DMS53 (cell line): ENCODE measurements around the gene KRT25.
A peak's percentile ranks its signal among the peaks of the same experiment; 100 is the strongest.

Experiments used
- DNase-seq: peaks from one replicate; lab custom pipeline; 2025; lab: John Stamatoyannopoulos, UW

The KRT25 gene, protein sequence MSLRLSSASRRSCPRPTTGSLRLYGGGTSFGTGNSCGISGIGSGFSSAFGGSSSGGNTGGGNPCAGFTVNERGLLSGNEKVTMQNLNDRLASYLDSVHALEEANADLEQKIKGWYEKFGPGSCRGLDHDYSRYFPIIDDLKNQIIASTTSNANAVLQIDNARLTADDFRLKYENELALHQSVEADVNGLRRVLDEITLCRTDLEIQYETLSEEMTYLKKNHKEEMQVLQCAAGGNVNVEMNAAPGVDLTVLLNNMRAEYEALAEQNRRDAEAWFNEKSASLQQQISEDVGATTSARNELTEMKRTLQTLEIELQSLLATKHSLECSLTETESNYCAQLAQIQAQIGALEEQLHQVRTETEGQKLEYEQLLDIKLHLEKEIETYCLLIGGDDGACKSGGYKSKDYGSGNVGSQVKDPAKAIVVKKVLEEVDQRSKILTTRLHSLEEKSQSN

DNA sequence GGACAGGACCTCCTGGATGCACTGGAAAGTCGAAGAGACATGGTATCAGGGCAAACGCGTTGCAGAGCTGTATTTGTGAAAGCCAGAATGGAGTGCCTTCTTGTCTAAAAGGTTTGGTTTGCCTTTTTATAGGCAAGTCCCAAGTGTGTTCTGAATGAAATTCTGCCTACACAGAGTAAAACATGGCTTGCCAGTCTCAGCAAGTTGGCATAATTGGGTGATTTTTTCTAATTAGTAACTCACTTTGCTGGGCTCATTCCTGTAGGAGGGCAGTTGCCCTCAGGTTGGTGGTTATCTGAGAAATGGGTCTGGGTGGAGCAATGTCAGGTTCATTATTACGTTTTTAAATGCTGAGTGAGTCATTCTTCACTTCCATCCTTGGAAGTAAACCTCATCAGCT is at the start of gene KRT25:
TSS of gene KRT25 (minus strand) at position 101 of the 400 bp plus-strand sequence. CDS start at position 41, 60 bp downstream.
- no peak for DNase-seq

DNA sequence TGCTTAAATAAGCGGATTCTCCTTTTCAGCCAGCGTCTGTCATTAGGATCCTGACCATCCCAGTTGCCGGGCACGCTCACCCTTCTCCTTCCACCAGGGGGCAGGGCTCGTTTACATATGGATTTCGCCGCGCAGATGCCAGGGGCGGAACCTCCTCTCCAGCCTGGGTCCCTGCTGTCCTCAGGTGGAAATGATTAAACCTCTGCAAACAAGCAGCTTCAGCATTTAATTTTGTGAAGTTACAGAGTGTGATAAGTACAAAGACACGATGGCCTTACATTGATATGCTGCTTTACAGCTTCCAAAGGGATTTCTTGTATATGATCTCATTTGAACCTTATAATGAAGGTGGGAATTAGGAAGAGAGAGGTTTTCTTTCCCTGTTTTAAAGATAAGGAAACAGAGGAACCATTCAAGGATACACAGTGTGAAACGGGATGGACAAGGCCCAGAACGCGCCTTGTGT is 48.5 kb upstream of the KRT25 start:
- DNase-seq = peak; percentile 89

DNA sequence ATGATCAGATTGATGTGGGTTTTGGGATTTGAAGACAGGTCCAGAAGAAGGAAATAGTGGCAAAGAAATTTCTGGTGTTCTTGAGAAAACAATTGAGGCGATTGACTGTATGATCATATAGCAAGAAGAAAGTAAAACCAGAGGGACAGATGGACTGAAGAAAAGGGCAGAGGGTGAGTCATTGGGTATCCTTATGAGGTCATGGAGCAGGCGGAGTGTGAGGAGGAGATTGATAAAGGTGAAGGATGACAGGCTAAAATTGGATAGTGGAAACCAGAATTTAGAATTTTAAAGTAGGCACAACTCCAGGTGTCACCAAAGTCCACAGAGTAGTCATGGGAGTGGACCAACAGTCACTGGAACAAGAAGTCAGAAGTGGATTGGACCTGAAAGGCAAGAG is 46.0 kb upstream of the KRT25 start:
- no peak for DNase-seq

DNA sequence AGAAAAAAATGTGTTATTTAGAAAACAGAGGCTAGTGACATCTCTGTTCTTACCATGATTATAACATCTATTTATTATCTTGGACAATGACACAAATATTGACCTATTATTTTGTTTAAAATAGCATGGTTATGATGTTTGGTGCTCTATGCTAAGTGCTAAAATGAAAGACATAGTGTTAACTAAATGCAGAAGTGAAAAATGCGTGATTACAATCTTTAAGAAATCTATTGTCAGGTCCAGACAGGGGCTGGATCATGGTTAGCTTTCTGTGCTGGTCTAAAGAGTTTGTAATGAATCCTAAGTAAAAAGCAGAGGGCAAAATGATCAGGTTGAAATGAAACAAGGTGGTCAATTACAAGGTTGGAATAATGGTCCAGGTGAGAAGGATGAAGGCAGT is 45.2 kb upstream of the KRT25 start:
- no peak for DNase-seq

DNA sequence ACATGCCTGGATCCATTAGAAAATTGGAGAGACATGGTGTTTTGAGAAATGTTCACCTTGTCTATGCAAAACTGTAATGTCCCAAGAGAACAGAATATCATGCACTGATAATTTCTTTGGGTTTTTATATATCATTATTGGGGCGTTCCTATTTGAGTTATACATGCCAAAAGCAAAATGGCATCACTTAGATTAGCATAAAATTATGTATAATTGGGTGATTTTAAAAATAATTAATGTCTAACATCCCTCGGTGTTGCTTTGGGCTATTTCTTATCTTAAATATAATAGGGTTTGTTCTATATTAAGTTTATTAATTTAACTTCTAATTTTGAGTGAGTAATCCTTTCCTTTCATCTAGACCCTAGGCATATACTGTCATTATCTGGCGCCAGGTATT is 44.7 kb upstream of the KRT25 start, which contains the start of gene KRT28:
TSS of gene KRT28 (minus strand) at position 101 of the 400 bp plus-strand sequence. CDS start at position 35, 66 bp downstream.
- DNase-seq = no peak

DNA sequence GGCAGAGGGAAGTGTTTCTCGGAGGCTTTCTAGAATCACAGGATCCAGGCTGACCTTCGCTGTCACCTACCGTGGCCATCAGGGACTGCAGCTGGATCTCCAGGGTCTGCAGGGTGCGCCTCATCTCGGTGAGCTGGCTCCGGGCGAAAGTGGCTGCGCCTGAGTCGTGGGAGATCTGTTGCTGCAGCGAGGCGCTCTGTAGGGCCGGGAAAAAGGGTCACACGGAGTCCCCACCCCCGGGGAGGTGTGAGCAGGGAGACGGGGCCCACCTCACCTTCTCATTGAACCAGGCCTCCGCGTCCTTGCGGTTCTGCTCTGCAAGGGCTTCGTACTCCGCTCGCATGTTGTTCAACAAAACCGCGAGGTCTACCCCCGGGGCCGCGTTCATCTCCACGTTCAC is 41.7 kb upstream of the KRT25 start:
- no peak for DNase-seq

DNA sequence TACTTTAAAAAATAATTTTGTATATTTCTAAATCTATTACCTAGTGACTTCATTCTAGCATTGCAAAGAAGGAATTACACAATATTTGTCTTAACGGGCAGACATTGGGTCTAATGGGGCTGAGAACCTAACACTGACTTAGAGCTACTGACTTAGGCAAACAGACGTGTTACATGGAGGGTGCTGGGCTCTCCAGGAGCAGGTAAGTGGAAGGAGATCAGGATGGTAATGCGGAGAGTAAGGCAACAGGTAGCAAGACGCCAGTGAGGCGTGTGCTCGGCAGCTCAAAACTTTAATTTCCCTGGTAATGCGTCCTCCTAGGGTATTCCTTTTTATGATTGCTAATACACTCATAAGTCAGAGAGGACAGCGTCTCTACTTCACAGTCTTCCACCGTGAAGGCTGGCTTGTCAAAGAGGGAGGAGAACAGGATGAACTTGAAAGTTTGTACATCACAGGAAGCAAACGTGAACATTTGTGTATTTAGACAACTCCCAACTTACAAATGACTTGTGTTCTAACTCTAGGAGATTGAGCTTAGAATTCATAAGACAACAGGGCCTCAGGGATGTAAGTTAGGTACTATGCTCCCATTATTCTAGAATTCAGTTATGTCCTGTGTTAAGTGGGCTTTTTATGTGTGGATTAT is 40.0 kb upstream of the KRT25 start:
- DNase-seq = no peak

DNA sequence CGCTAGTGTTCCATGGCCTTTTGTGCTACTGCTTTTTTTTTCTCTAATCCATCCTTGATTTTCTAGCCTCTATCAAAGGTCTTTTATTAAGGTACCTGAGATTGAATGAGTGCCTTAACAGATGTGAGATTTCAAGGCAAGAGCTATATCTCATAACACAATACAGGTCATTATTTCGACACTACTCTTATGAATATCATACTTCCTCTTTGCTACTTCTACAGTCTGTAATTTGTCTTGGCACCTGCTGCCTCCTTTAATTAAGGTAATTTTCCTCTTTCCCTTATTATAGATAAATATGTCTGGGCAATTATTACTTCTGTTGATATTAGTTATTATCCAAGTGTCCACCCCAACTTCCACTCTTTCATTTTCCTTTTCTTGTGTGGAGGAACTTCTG is 39.3 kb upstream of the KRT25 start:
- no peak for DNase-seq

DNA sequence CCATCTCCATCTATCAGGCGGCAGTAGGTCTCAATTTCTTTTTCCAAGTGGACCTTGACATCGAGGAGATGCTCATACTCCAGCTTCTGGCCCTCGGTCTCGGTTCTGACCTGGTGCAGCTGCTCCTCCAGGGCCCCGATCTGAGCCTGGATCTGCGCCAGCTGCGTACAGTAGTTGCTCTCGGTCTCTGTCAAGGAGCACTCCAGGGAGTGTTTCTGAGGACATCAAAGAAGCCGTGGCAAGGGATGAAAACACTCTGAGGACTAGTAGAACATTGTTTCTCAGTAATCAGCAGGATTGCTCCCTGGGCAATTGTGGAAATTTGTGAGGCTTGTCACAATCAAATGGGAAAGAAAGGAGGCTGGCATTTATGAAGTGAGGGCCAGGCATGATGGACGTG is 38.7 kb upstream of the KRT25 start:
- DNase-seq = no peak

DNA sequence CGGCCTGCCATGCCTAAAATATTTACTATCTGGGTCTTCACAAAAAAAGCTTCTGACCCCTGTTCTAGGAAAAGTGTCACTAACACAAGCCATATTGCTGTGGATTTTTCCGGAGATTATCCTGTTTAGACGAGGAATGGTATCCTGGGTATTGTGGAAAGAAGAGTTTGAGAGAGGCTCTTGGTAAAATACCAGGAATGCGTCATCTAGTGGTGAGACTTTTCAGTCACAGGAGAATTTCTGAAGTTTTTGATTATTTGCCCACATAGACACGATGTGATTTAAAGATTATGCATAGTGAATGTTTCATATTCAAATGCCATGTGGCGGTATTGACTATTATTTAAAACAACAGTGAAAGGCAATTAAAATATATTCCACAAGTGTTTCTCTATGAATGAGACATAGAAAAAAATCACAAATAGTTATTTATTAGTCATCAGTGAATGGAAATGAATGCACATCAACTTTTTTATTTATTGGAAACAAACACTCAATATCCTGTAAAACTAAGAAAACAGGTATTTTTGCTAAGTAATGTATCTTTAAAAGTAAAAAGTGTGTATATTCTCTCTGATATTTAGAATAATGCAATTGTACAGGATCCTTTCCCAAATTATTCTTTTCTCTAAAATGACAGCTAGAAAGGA is 36.8 kb upstream of the KRT25 start:
- peak; percentile 62 for DNase-seq

DNA sequence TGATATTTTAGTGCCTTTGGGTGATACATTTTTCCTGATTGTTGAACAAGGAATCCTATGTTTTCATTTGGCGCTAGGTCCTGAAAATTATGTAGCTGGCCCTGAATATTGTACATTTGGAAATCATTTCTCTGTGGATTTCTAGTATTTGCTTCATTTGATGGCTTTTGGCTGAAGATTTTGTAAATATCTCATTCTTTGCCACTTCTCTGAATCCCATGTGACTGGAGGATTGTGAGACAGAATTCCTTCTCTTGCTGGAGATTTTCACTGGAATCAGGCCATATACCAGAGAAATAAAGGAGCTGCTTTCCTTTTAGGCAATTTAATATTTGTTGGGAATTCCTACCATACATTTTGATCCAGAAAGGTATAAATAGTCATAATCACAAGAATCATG is 36.0 kb upstream of the KRT25 start:
- no peak for DNase-seq

DNA sequence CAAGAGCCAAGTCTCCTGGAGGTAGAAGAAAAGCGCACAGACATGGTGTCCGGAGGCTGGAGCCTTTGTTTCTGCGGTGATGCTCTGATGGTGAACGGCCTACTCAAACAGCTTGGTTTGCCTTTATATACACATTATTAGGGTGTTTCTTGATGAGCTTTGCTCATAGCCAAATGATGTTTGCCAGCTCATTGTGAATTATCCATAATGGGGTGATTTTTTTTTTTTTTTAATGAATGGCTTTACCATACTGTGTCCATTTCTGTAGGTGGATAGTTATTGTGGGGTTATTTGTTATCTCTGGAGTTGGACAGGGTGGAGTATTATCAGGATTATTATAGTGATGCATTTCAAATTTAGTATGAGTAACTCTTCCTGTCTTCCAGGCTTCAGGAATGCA is 27.3 kb upstream of the KRT25 start, which contains the start of gene KRT27:
TSS of gene KRT27 (minus strand) at position 101 of the 400 bp plus-strand sequence. CDS start at position 44, 57 bp downstream.
- DNase-seq = no peak

DNA sequence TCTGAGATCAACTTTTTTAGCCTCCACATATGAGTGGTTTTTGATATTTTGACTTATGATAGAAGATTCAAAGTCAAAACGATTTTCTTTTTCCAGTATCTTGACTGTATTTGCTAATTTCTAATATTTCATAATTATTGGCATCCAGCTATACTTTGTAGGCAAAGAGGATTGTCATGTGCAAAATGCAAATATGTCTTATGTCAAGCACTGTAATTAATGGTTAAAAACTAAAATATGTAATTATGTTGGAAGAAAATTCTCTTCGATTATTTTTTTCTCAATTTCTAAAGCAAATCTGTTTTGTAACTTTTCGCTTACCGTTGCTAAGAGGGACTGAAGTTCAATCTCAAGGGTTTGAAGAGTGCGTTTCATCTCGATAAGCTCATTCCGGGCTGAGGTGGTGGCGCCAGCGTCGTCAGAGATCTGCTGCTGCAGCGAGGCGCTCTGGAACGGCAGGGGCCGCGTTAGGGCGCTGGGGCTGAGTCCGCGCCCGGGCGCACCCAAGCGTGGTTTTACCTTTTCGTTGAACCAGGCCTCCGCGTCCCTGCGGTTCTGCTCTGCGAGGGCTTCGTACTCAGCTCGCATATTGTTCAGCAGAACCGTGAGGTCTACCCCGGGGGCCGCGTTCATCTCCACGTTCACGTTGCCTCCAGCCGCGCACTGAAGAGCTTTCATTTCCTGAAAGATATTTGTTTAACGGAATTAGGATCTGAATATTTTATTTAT is 24.2 kb upstream of the KRT25 start:
- DNase-seq = peak; percentile 68

DNA sequence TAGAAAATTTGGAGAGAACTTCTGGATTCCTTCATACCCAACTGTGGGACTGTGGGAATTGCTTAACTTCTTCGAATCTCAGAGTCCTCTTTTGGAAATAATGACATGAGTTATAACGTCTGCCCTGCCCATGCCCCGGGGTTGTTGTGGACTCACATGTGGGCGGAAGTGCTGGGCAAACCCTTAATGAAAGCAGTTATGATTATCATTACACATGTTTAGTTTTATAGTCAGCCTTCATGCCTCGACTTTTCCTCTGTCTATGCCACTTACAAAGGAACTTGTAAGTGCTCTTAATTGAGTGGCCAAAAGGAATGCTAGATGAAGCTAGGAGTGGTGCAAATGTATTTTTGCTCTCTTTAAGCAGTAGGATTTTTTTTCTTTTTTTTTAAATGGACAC is 23.3 kb upstream of the KRT25 start:
- no peak for DNase-seq

DNA sequence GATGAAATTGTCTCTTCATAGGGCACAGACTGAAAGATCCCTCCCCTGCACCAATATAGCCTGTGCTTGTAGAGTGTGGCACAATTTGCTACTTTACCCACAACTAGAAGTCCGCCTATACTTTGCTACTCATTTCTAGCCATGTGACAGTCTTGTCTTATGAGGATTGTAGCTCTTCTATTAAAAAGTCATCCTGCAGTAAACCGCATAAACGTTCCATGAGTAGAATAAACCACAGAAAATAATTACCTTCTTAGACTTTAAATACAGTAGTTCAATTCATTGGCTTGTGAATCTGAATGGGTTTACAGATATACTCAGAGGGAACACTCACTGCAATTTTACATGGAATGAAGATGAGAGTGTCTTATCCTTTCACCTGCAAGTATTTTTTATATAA is 22.8 kb upstream of the KRT25 start:
- DNase-seq = no peak

DNA sequence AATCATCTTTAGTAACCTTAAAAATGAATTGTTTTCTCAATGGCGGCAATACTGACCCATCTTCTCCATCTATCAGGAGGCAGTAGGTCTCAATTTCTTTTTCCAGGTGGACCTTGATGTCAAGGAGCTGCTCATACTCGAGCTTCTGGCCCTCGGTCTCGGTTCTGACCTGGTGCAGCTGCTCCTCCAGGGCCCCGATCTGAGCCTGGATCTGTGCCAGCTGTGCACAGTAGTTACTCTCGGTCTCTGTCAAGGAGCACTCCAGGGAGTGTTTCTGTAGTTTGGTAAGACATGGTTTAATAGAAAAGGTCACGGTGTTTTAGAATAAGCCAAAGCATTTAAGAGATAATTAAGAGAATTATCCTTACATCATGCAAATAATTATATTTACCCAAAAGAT is 22.3 kb upstream of the KRT25 start:
- DNase-seq = no peak

DNA sequence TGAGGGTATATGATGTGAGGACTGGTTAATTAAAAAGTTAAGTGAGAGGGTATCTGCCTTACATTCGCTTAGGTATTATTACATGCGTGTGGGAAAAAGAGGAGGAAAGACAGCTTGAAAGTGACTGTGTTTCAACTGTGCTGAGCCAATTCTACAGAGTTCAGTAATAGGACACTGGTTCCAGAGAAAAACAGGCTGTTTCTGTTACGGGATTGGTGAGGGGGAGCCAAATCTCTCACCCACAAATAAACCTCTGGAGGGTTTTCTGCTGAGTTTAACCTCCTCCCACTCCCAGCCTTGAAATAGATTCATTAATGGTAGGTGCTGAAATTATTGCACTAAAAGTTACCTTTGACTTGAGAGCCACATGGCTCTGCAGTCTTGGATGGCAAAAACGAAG is 20.8 kb upstream of the KRT25 start:
- DNase-seq = no peak

DNA sequence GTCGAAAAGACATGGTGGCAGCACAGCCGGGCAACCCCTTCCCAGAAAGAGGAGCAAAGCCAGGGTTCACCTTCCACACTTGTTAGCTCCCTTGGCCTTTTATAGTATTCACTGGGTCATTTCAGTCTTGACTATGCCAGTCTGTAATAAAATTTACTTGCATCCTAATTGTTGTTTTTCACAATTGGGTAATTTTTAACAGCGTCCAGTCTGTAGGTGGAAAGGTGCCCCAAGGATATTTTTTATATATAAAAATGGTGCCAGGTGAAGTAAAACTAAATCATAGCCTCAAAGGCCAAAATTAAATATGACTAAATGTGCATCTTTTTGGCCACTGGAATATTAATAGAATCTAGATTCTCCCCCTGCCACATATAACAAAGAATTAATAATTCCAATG is 17.0 kb upstream of the KRT25 start, which contains the start of gene KRT26:
TSS of gene KRT26 (minus strand) at position 101 of the 400 bp plus-strand sequence. CDS start at position 13, 88 bp downstream.
- DNase-seq = no peak

DNA sequence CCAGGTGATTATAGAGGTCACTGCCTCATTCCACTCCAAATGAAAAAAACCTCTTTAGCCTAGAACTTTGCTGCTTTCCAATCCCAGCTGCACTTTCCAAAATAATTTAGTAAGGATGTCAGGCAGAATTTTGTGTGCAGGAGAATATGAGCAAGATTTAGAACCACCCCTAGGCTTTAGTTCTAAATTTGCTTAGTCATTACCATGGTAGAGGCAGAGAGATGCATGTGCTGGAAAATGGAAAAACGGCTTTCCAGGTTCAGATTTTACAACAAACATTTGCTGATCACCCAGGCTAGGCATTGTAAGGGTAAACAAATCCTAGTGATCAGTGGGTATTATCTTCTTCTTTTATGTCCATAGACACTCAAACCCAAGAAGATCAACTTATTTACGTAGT is 10.5 kb upstream of the KRT25 start:
- no peak for DNase-seq

DNA sequence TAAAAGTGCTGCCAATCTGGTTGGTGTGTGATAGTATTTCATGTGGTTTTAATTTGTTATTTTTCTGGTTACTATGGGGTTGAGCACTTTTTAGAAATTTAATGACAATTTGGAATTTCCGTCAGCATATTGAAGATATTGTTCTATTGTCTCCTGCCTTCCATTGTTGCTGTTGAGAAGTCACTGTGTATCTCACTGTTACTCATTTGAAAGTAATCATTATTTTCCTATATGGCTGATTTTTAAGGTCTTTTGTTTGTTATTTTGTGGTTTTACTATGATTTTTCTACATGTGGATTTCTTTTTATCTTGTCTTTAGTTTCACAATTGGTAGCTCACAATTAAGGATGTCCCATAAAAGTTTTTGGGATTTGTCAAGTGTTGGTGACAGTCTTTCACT is 8.6 kb upstream of the KRT25 start:
- DNase-seq = no peak

DNA sequence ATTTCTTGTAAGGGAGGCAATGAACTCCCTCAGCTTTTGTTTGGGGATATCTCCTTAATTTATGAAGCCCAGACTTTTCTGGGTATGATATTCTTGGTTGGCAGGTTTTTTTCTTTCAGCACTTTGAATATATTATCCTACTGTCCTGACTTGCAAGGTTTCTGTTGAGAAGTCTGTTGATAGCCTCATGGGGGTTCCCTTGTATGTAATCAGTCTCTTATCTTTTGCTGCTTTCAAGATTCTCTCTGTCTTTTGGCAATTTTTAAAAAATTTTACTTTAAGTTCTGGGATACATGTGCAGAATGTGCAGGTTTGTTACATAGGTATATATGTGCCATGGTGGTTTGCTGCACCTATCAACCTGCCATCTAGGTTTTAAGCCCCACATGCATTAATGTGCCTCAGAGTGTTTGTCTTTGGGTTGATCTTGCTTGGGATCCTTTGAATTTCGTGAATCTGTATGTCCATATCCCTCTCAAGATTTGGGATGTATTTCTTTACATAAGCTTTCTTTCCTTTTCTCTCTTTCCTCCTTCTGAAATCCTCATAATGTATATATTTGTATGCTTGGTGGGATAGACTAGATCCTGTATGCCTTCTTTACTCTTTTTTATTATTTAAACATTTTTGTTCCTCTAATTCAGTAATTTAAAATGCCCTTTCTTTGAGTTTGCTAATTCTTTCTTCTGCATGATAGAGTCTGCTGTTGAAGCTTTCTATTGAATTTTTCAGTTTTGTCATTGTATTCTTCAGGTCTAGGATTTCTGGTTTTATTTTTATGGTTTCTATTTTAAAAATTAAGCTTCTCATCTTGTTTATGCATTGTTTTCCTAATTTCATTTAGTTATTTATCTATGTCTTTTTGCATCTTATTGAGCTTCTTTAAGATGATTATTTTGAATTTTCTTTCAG is 5.2 kb upstream of the KRT25 start:
- no peak for DNase-seq
